ENCODE measurements around the gene TMED3. TPM values are rescaled to one million over a fixed set of nuclear protein-coding genes. Genes with fewer than 3 reads are reported as not detected.
"Not testable (repeated sequence)": the region's sequence is repeated elsewhere in the genome, so short reads cannot be mapped to it uniquely, and the experiment has no call there.

TMED3 gene
- total RNA-seq, 1 experiment from 2014 or later: 164 TPM

GRCh38 chr15:79314811-79315210 is 3.9 kb downstream of the TMED3 start:
- no peak overlapping the region for H3K9ac ChIP-seq (ENCODE audit: low read length)
- intact Hi-C loops (cut with micrococcal nuclease): no loop called here
- BruUV-seq (replicated peaks): no TSS peak
- peaks cover 74% of the 10 kb centered on the region for H3K79me2 ChIP-seq (ENCODE audit: low read length)
- no peak for TF ChIP-seq EZH2phosphoT487 (IDR thresholded peaks at IDR 0.05; ENCODE audit: borderline replicate concordance, low read length)
- TF ChIP-seq EZH2 (IDR thresholded peaks at IDR 0.05; ENCODE audit: low read length, unreplicated experiment): no peak
- no peak for TF ChIP-seq CTCF (conservative IDR thresholded peaks at IDR 0.05; ENCODE audit: low read depth, low read length)
- H3K4me1 ChIP-seq (ENCODE audit: insufficient read depth, low read length): peaks cover 47% of the 10 kb centered on the region
- no peaks in the 10 kb centered on the region for H3F3A ChIP-seq (ENCODE audit: low read length, unreplicated experiment)
- DNase-seq: peak; percentile 92
- POLR2A ChIA-PET (ENCODE audit: unreplicated experiment): no interaction called here
- H2AFZ ChIP-seq (ENCODE audit: low read length): no peak overlapping the region
- CTCF ChIA-PET: no interaction called here
- peak overlapping the region; percentile 5; the same call in 1 of the 2 replicates for H3K4me3 ChIP-seq (ENCODE audit: low read length)
- peaks cover 5% of the 10 kb centered on the region; the same call in 1 of the 2 replicates for H4K20me1 ChIP-seq (ENCODE audit: low read length)
- H3K9me2 ChIP-seq (replicated peaks; ENCODE audit: low read length): no peaks in the 10 kb centered on the region
- peak overlapping the region; percentile 72 for H3K4me2 ChIP-seq (ENCODE audit: low read length)
- peaks cover 56% of the 10 kb centered on the region for H3K36me3 ChIP-seq (ENCODE audit: low read depth, low read length)
- peak overlapping the region; percentile 35 for H3K27ac ChIP-seq (ENCODE audit: low read length)
- no peak; the same call in 1 of the 2 replicates for ATAC-seq
- no peaks in the 10 kb centered on the region for H3K9me3 ChIP-seq (ENCODE audit: low read length)
- no peaks in the 10 kb centered on the region for H3K27me3 ChIP-seq (ENCODE audit: low read length)

GRCh38 chr15:79315623-79316328 is 4.9 kb downstream of the TMED3 start:
- CTCF ChIA-PET: no interaction called here
- no peak for TF ChIP-seq CTCF (conservative IDR thresholded peaks at IDR 0.05; ENCODE audit: low read depth, low read length)
- TF ChIP-seq EZH2 (IDR thresholded peaks at IDR 0.05; ENCODE audit: low read length, unreplicated experiment): no peak
- TF ChIP-seq EZH2phosphoT487 (IDR thresholded peaks at IDR 0.05; ENCODE audit: borderline replicate concordance, low read length): no peak
- no peaks in the 10 kb centered on the region for H3F3A ChIP-seq (ENCODE audit: low read length, unreplicated experiment)
- no peak overlapping the region for H3K27ac ChIP-seq (ENCODE audit: low read length)
- POLR2A ChIA-PET (ENCODE audit: unreplicated experiment): no interaction called here
- no peaks in the 10 kb centered on the region for H3K27me3 ChIP-seq (ENCODE audit: low read length)
- H3K4me1 ChIP-seq (ENCODE audit: insufficient read depth, low read length): peaks cover 40% of the 10 kb centered on the region
- H3K4me2 ChIP-seq (ENCODE audit: low read length): no peak overlapping the region
- peaks cover 79% of the 10 kb centered on the region for H3K79me2 ChIP-seq (ENCODE audit: low read length)
- intact Hi-C loops (cut with micrococcal nuclease): no loop called here
- ATAC-seq: no peak
- H3K9me2 ChIP-seq (replicated peaks; ENCODE audit: low read length): no peaks in the 10 kb centered on the region
- no peak overlapping the region for H3K9ac ChIP-seq (ENCODE audit: low read length)
- H2AFZ ChIP-seq (ENCODE audit: low read length): no peak overlapping the region
- H4K20me1 ChIP-seq (ENCODE audit: low read length): peaks cover 5% of the 10 kb centered on the region; the same call in 1 of the 2 replicates
- DNase-seq: no peak
- peaks cover 59% of the 10 kb centered on the region for H3K36me3 ChIP-seq (ENCODE audit: low read depth, low read length)
- H3K9me3 ChIP-seq (ENCODE audit: low read length): no peaks in the 10 kb centered on the region
- no TSS peak for BruUV-seq (replicated peaks)
- no peak overlapping the region for H3K4me3 ChIP-seq (ENCODE audit: low read length)

GRCh38 chr15:79316864-79317263 is 6.0 kb downstream of the TMED3 start:
- peaks cover 39% of the 10 kb centered on the region for H3K4me1 ChIP-seq (ENCODE audit: insufficient read depth, low read length)
- DNase-seq: no peak
- H3F3A ChIP-seq (ENCODE audit: low read length, unreplicated experiment): no peaks in the 10 kb centered on the region
- no peaks in the 10 kb centered on the region for H3K9me2 ChIP-seq (replicated peaks; ENCODE audit: low read length)
- CTCF ChIA-PET: no interaction called here
- intact Hi-C loops (cut with micrococcal nuclease): no loop called here
- no peak overlapping the region for H3K27ac ChIP-seq (ENCODE audit: low read length)
- no peaks in the 10 kb centered on the region for H3K9me3 ChIP-seq (ENCODE audit: low read length)
- no peak overlapping the region for H3K4me2 ChIP-seq (ENCODE audit: low read length)
- peaks cover 10% of the 10 kb centered on the region; the same call in 1 of the 2 replicates for H4K20me1 ChIP-seq (ENCODE audit: low read length)
- BruUV-seq (replicated peaks): no TSS peak
- no peak overlapping the region for H2AFZ ChIP-seq (ENCODE audit: low read length)
- no peaks in the 10 kb centered on the region for H3K27me3 ChIP-seq (ENCODE audit: low read length)
- TF ChIP-seq EZH2 (IDR thresholded peaks at IDR 0.05; ENCODE audit: low read length, unreplicated experiment): no peak
- TF ChIP-seq EZH2phosphoT487 (IDR thresholded peaks at IDR 0.05; ENCODE audit: borderline replicate concordance, low read length): no peak
- TF ChIP-seq CTCF (conservative IDR thresholded peaks at IDR 0.05; ENCODE audit: low read depth, low read length): no peak
- POLR2A ChIA-PET (ENCODE audit: unreplicated experiment): no interaction called here
- H3K4me3 ChIP-seq (ENCODE audit: low read length): no peak overlapping the region
- H3K79me2 ChIP-seq (ENCODE audit: low read length): peaks cover 75% of the 10 kb centered on the region
- ATAC-seq: no peak
- H3K9ac ChIP-seq (ENCODE audit: low read length): no peak overlapping the region
- peaks cover 67% of the 10 kb centered on the region for H3K36me3 ChIP-seq (ENCODE audit: low read depth, low read length)

GRCh38 chr15:79319973-79320372 is 9.1 kb downstream of the TMED3 start:
- Histone ChIP-seq H3K79me2 (ENCODE audit: low read length) (peaks cover 52% of the 10 kb centered on the region), H3K36me3 (ENCODE audit: low read depth, low read length) (peaks cover 68% of the 10 kb centered on the region)
- H3K9ac ChIP-seq (ENCODE audit: low read length); H3K4me1 ChIP-seq (ENCODE audit: insufficient read depth, low read length); H4K20me1 ChIP-seq (ENCODE audit: low read length); DNase-seq; H3K9me2 ChIP-seq (replicated peaks; ENCODE audit: low read length); H3K4me2 ChIP-seq (ENCODE audit: low read length); H3K27ac ChIP-seq (ENCODE audit: low read length); H2AFZ ChIP-seq (ENCODE audit: low read length); H3K27me3 ChIP-seq (ENCODE audit: low read length); H3F3A ChIP-seq (ENCODE audit: low read length, unreplicated experiment); H3K9me3 ChIP-seq (ENCODE audit: low read length); intact Hi-C loops (cut with micrococcal nuclease); CTCF ChIA-PET; H3K4me3 ChIP-seq (ENCODE audit: low read length); BruUV-seq (replicated peaks); ATAC-seq; POLR2A ChIA-PET (ENCODE audit: unreplicated experiment): not testable (repeated sequence)
